ENCODE results near the gene TMEM213.

Gene TMEM213, protein sequence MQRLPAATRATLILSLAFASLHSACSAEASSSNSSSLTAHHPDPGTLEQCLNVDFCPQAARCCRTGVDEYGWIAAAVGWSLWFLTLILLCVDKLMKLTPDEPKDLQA

GRCh38 chr7:138797715-138798320 is at the start of gene TMEM213, which contains the start of gene ATP6V0A4:
TSS of gene TMEM213 (plus strand) at chr7:138797994. CDS start at chr7:138798105, 111 bp downstream.
TSS of gene ATP6V0A4 (minus strand) at chr7:138798196. CDS start at chr7:138771247, 26,949 bp downstream.
- TF ChIP-seq GATA2 (IDR thresholded peaks at IDR 0.05; ENCODE audit: low read depth, low read length) (no peak), GATA3 (IDR thresholded peaks at IDR 0.05; ENCODE audit: low read depth, low read length) (no peak)

- TF ChIP-seq GATA3 (IDR thresholded peaks at IDR 0.05; ENCODE audit: low read depth, low read length) (no peak), GATA2 (IDR thresholded peaks at IDR 0.05; ENCODE audit: low read depth, low read length) (no peak)
These were observed 49.1 kb upstream of the TMEM213 start for GRCh38 chr7:138748666-138749065.

- TF ChIP-seq GATA3 (IDR thresholded peaks at IDR 0.05; ENCODE audit: low read depth, low read length), result no peak
- no peak for TF ChIP-seq GATA2 (IDR thresholded peaks at IDR 0.05; ENCODE audit: low read depth, low read length)
These were observed 47.8 kb upstream of the TMEM213 start for GRCh38 chr7:138749960-138750359.

DNA sequence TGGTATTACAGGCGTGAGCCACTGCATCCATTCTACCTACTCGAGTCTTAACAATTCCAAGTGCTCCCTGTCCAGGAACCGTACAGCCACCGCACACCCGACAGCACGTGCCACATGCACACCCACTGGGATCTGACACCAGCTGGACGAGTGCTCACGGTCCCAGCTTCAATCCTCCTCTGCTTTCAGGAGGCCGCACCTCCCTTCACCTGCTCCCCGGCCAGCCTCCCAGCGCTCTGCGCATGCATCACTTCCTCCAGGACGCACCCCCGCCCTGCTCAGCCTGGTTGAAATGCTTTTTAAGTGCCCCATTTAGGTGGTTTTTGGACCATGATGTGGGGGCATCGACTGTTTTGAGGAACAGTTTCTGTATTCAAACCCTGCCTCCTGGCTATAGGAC is 47.3 kb upstream of the TMEM213 start:
- TF ChIP-seq GATA2 (IDR thresholded peaks at IDR 0.05; ENCODE audit: low read depth, low read length), result no peak
- no peak for TF ChIP-seq GATA3 (IDR thresholded peaks at IDR 0.05; ENCODE audit: low read depth, low read length)

GRCh38 chr7:138750901-138751464 is 46.8 kb upstream of the TMEM213 start:
- TF ChIP-seq GATA2 (IDR thresholded peaks at IDR 0.05; ENCODE audit: low read depth, low read length), result no peak
- no peak for TF ChIP-seq GATA3 (IDR thresholded peaks at IDR 0.05; ENCODE audit: low read depth, low read length)

- TF ChIP-seq GATA3 (IDR thresholded peaks at IDR 0.05; ENCODE audit: low read depth, low read length), result no peak
- TF ChIP-seq GATA2 (IDR thresholded peaks at IDR 0.05; ENCODE audit: low read depth, low read length), result peak; percentile 20; the same call in 1 of the 2 replicates
These were observed 45.2 kb upstream of the TMEM213 start for GRCh38 chr7:138752518-138753149.

- TF ChIP-seq GATA2 (IDR thresholded peaks at IDR 0.05; ENCODE audit: low read depth, low read length), result no peak
- TF ChIP-seq GATA3 (IDR thresholded peaks at IDR 0.05; ENCODE audit: low read depth, low read length), result no peak
These were observed 44.7 kb upstream of the TMEM213 start for GRCh38 chr7:138753150-138753518.

GRCh38 chr7:138753610-138754009 is 44.2 kb upstream of the TMEM213 start:
- no peak for TF ChIP-seq GATA3 (IDR thresholded peaks at IDR 0.05; ENCODE audit: low read depth, low read length)
- no peak for TF ChIP-seq GATA2 (IDR thresholded peaks at IDR 0.05; ENCODE audit: low read depth, low read length)

DNA sequence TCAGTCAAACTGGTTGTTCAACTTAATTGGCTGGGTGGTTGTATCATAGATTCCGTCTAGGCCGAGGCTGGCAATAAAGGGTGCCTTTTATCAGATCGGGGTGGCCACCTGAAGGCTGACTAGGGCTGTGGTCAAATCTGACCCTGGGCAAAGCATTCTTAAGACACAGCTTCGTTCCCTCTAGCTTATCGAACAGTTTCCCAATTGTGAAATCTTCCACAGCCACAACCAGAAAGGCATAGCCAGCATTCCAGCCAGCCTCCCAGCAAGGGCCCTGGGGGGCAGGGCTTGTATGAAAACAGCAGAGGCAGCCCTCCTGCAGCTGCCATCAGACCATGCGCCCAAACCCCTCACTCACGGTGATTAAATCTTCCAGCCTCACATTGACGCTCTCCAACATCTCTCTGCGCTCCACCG is 42.5 kb upstream of the TMEM213 start:
- TF ChIP-seq GATA3 (IDR thresholded peaks at IDR 0.05; ENCODE audit: low read depth, low read length) (no peak), GATA2 (IDR thresholded peaks at IDR 0.05; ENCODE audit: low read depth, low read length) (peak; percentile 61)

DNA sequence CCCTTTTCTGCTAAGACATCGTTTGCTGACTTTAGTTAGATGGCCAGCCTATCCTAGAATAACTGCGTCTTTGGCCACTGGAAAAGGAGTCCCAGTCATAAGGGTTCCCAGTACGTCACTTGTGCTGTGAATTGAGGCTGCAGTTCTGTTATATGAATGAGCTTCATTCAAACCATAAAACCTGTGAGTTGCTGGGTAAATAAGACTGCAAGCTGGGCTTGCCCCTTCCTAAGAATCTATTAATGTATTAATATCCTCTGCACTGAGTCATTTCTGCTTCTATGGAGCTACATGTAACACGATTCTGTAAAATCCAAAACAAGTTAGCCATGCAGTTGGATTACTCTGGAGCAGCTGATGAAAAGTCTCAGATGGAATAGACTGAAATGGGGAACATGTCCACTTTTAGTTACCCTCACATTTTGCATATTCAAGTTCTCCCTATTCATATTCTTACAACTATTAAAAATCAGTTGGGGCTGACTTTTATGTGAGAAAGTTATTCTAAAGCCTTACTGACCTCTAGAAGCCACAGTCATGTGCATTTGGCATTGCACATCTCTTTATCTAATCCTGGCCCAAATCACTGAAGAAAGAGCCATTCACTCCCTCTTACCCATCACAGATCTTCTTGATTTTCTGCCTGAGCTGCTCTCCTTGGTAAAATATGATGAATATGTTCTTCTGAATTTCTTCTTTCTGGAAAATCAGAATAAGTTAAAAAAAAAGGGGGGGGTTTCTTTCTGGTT is 41.8 kb upstream of the TMEM213 start:
- no peak for TF ChIP-seq GATA3 (IDR thresholded peaks at IDR 0.05; ENCODE audit: low read depth, low read length)

- TF ChIP-seq GATA2 (IDR thresholded peaks at IDR 0.05; ENCODE audit: low read depth, low read length) (no peak), GATA3 (IDR thresholded peaks at IDR 0.05; ENCODE audit: low read depth, low read length) (no peak)
These were observed 41.1 kb upstream of the TMEM213 start for GRCh38 chr7:138756591-138757242.

DNA sequence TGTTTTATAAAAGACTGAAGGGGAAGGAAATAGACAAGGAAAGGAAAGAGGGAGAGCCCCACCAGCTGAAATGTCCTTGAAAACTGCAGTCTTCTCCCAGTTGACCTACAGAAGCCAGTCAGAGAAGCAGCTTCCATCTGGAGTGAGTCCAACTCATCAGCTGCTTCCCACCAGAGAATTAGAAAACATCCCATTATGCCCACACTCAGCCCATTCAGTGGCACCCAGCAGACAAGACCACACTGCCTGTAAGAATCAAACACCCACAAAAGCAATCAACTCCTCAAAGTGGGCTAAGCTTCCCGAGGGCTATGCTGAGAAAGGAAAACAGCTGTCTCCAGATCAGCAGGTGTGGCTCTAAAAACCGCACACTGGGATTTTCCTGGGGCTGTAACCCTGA is 29.6 kb upstream of the TMEM213 start:
- TF ChIP-seq GATA2 (IDR thresholded peaks at IDR 0.05; ENCODE audit: low read depth, low read length), result no peak
- TF ChIP-seq GATA3 (IDR thresholded peaks at IDR 0.05; ENCODE audit: low read depth, low read length), result no peak

DNA sequence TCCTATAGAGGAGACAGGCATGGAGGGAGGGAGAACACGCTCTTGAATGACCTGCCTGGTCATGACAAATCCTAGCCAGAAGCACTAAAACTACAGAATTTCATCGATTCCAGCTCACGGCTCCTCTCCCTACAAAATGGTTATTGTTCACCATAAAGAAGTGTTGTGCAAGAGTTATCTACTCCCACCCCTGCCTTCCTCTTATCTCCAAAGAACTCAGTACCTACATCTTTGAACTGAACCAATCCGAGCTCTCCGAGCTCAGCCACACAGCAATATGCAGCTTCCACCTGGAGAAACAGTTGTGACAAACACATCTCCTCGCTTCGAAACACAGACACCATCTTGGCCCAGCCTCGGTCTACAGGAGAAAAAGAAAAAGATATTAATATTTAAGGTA is 26.9 kb upstream of the TMEM213 start:
- no peak for TF ChIP-seq GATA3 (IDR thresholded peaks at IDR 0.05; ENCODE audit: low read depth, low read length)
- no peak for TF ChIP-seq GATA2 (IDR thresholded peaks at IDR 0.05; ENCODE audit: low read depth, low read length)

GRCh38 chr7:138773176-138773575 is 24.6 kb upstream of the TMEM213 start:
- TF ChIP-seq GATA2 (IDR thresholded peaks at IDR 0.05; ENCODE audit: low read depth, low read length) (no peak), GATA3 (IDR thresholded peaks at IDR 0.05; ENCODE audit: low read depth, low read length) (no peak)

Measured in SH-SY5Y (cell line).